GM23338 (cell line): ENCODE measurements around the gene CIB4. TPM values are rescaled to one million over a fixed set of nuclear protein-coding genes. Genes with fewer than 3 reads are reported as not detected.

Source experiments
- ATAC-seq: fragments of 200-7000 bp; cut with Tn5 transposase; 3 replicates; pipeline ENCODE4 v1.9.1; 2020
- DNase-seq: peaks from one replicate; pipeline ENCODE4 v3.0.0-alpha.2; 2015; ENCODE audit warnings: low spot score
- H2AFZ ChIP-seq: fragments of 200-600 bp; sonication (generic); 2 replicates; pipeline ENCODE4 v1.8.0; 2016; ENCODE audit warnings: antibody characterized with exemption, mild to moderate bottlenecking, moderate library complexity
- H3F3A ChIP-seq: fragments of 200-600 bp; sonication (generic); replicated peaks from 2 replicates; pipeline ENCODE4 v1.8.0; 2017; ENCODE audit warnings: antibody characterized with exemption, mixed run types, low read depth
- H3K27ac ChIP-seq: fragments of 200-600 bp; sonication (generic); 2 replicates; pipeline ENCODE4 v1.6.1; 2016; ENCODE audit warnings: low read depth
- H3K27me3 ChIP-seq: fragments of 200-600 bp; sonication (generic); 2 replicates; pipeline ENCODE4 v1.8.0; 2016; ENCODE audit warnings: mild to moderate bottlenecking, mixed run types, moderate library complexity; ENCODE audit not compliant: insufficient read depth
- H3K36me3 ChIP-seq: fragments of 200-600 bp; sonication (generic); 2 replicates; pipeline ENCODE4 v1.8.0; 2016; ENCODE audit warnings: mild to moderate bottlenecking; ENCODE audit not compliant: insufficient read depth
- H3K4me1 ChIP-seq: fragments of 200-600 bp; sonication (generic); 2 replicates; pipeline ENCODE4 v1.8.0; 2016; ENCODE audit warnings: mild to moderate bottlenecking, moderate library complexity; ENCODE audit not compliant: insufficient read depth
- H3K4me2 ChIP-seq: fragments of 200-600 bp; sonication (generic); 2 replicates; pipeline ENCODE4 v1.7.1; 2017; ENCODE audit warnings: mixed run types
- H3K4me3 ChIP-seq: fragments of 200-600 bp; sonication (generic); 2 replicates; pipeline ENCODE4 v1.6.1; 2016; ENCODE audit warnings: mixed run types
- H3K79me2 ChIP-seq: fragments of 200-600 bp; sonication (generic); replicated peaks from 2 replicates; pipeline ENCODE4 v1.8.0; 2017; ENCODE audit warnings: mild to moderate bottlenecking; ENCODE audit not compliant: insufficient read depth
- H3K9me2 ChIP-seq: fragments of 200-600 bp; sonication (generic); 2 replicates; pipeline ENCODE4 v1.8.0; 2017; ENCODE audit not compliant: insufficient read depth
- H4K20me1 ChIP-seq: fragments of 200-600 bp; sonication (generic); replicated peaks from 2 replicates; pipeline ENCODE4 v1.8.0; 2017; ENCODE audit warnings: mild to moderate bottlenecking; ENCODE audit not compliant: insufficient read depth
- H3K27ac Mint-ChIP-seq: 2 replicates; pipeline ENCODE4 v1.8.0; 2020; ENCODE audit warnings: inconsistent platforms, mild to moderate bottlenecking, moderate library complexity, mixed read lengths
- H3K27me3 Mint-ChIP-seq: 3 replicates; pipeline ENCODE4 v1.8.0; 2022; ENCODE audit warnings: low read depth, mild to moderate bottlenecking, moderate library complexity, mixed read lengths, inconsistent platforms; ENCODE audit not compliant: insufficient read depth, poor library complexity
- H3K36me3 Mint-ChIP-seq: 3 replicates; pipeline ENCODE4 v1.8.0; 2021; ENCODE audit warnings: low read depth, mild to moderate bottlenecking, inconsistent platforms, moderate library complexity, mixed read lengths
- H3K4me1 Mint-ChIP-seq: 3 replicates; pipeline ENCODE4 v1.8.0; 2020; ENCODE audit warnings: mild to moderate bottlenecking, inconsistent platforms, mixed read lengths
- H3K4me3 Mint-ChIP-seq: 3 replicates; pipeline ENCODE4 v1.8.0; 2021; ENCODE audit warnings: moderate library complexity, mild to moderate bottlenecking, inconsistent platforms, mixed read lengths
- H3K9me3 Mint-ChIP-seq: 3 replicates; pipeline ENCODE4 v1.8.0; 2020; ENCODE audit warnings: moderate library complexity, mild to moderate bottlenecking, inconsistent platforms, mixed read lengths
- CTCF ChIP-seq, 2 experiments: fragments of 200-600 bp in 1 of 2; sonication (generic) in 1 of 2; conservative IDR thresholded peaks; 2 replicates each; pipeline versions ENCODE4 v1.5.1 to v1.6.1; 2016 to 2017; ENCODE audit warnings: antibody characterized with exemption in 2 of 2, low read depth in 2 of 2, mild to moderate bottlenecking in 2 of 2, moderate library complexity in 1 of 2
- EZH2 ChIP-seq: fragments of 200-600 bp; sonication (generic); IDR thresholded peaks from one replicate; pipeline ENCODE4 v1.8.0; 2017; ENCODE audit warnings: antibody characterized with exemption, mild to moderate bottlenecking, low read depth; ENCODE audit not compliant: unreplicated experiment
- JUNB ChIP-seq: IDR thresholded peaks from one replicate; pipeline ENCODE4 v1.6.1; 2016; ENCODE audit warnings: antibody characterized with exemption; ENCODE audit not compliant: unreplicated experiment
- NANOG ChIP-seq: IDR thresholded peaks from 2 replicates; pipeline ENCODE4 v1.6.1; 2016; ENCODE audit warnings: antibody characterized with exemption, borderline replicate concordance
- POLR2AphosphoS5 ChIP-seq: IDR thresholded peaks from 2 replicates; pipeline ENCODE4 v1.6.1; 2016; ENCODE audit warnings: antibody characterized with exemption, low read depth
- STAT1 ChIP-seq: IDR thresholded peaks from one replicate; pipeline ENCODE4 v1.6.1; 2016; ENCODE audit warnings: antibody characterized with exemption; ENCODE audit not compliant: unreplicated experiment
- ZNF114 ChIP-seq: fragments of 250-450 bp; sonication (Bioruptor Pico); IDR thresholded peaks from 2 replicates; pipeline ENCODE4 v1.5.0; 2020; ENCODE audit warnings: mild to moderate bottlenecking, moderate library complexity
- ZNF331 ChIP-seq: fragments of 250-450 bp; sonication (Bioruptor Pico); IDR thresholded peaks from 2 replicates; pipeline ENCODE4 v1.5.0; 2020; ENCODE audit warnings: low read depth, mild to moderate bottlenecking, moderate library complexity
- polyA plus RNA-seq: library from polyadenylated mRNA; unstranded; fragments of >200 nt; fragmentation: Nextera tagmentation; extraction: Ambion mirVana; gene quantifications from 2 replicates; pipeline ENCODE4 v1.2.1, GENCODE V29; 2016
- total RNA-seq: library from RNA; depleted of rRNA; stranded (reverse); fragments of >200 nt; shearing (Covaris generic); gene quantifications from 2 replicates; pipeline ENCODE4 v1.2.3, GENCODE V29; 2014
- TF ChIP-seq, protein P1 (sequence below): IDR thresholded peaks from one replicate; pipeline ENCODE4 v1.6.1; 2018; ENCODE audit warnings: antibody characterized with exemption; ENCODE audit not compliant: unreplicated experiment
- TF ChIP-seq, protein P2 (sequence below): IDR thresholded peaks from 2 replicates; pipeline ENCODE4 v1.6.1; 2016; ENCODE audit warnings: antibody characterized with exemption

The CIB4 gene
- total and polyA plus RNA-seq, 2 experiments from 2014 or later, result not detected

DNA sequence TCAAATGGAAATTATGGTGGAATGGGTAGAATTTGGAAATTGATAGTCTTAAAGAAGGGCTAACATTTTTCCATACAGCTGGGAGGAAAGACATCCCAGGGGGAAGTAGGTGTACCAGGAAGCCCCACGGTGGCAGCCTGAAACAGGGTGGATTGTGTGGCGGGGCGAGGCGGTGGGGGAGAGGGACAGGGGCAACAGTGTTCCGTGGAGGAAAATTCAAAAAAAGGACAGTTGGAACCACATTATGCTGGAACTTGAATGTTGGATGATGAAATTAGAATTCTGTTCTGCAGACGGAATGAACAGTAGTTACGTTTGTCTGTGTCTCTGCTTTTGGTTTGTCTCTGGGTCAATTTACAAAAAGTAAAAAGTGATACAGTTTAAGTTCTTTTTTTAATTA is 10.6 kb upstream of the CIB4 start:
- H3K27me3 Mint-ChIP-seq, result peaks cover 14% of the 10 kb centered on the region
- H3K4me2 ChIP-seq, result no peak overlapping the region
- TF ChIP-seq ZNF114 (CRISPR knock-in tag) (no peak), ZNF331 (no peak)
- TF ChIP-seq, protein P1, sequence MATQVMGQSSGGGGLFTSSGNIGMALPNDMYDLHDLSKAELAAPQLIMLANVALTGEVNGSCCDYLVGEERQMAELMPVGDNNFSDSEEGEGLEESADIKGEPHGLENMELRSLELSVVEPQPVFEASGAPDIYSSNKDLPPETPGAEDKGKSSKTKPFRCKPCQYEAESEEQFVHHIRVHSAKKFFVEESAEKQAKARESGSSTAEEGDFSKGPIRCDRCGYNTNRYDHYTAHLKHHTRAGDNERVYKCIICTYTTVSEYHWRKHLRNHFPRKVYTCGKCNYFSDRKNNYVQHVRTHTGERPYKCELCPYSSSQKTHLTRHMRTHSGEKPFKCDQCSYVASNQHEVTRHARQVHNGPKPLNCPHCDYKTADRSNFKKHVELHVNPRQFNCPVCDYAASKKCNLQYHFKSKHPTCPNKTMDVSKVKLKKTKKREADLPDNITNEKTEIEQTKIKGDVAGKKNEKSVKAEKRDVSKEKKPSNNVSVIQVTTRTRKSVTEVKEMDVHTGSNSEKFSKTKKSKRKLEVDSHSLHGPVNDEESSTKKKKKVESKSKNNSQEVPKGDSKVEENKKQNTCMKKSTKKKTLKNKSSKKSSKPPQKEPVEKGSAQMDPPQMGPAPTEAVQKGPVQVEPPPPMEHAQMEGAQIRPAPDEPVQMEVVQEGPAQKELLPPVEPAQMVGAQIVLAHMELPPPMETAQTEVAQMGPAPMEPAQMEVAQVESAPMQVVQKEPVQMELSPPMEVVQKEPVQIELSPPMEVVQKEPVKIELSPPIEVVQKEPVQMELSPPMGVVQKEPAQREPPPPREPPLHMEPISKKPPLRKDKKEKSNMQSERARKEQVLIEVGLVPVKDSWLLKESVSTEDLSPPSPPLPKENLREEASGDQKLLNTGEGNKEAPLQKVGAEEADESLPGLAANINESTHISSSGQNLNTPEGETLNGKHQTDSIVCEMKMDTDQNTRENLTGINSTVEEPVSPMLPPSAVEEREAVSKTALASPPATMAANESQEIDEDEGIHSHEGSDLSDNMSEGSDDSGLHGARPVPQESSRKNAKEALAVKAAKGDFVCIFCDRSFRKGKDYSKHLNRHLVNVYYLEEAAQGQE, result no peak
- no peaks in the 10 kb centered on the region for H3K36me3 ChIP-seq
- peaks cover 5% of the 10 kb centered on the region for H3K4me1 ChIP-seq
- no peaks in the 10 kb centered on the region for H3K36me3 Mint-ChIP-seq
- no peaks in the 10 kb centered on the region for H3K9me2 ChIP-seq
- H4K20me1 ChIP-seq, result no peaks in the 10 kb centered on the region
- no peak overlapping the region for H2AFZ ChIP-seq
- no peaks in the 10 kb centered on the region for H3F3A ChIP-seq
- ATAC-seq (no peak), DNase-seq (no peak)
- H3K27ac ChIP-seq, result no peak overlapping the region
- no peak overlapping the region for H3K27ac Mint-ChIP-seq
- H3K4me3 Mint-ChIP-seq, result no peak overlapping the region
- peaks cover 27% of the 10 kb centered on the region for H3K4me1 Mint-ChIP-seq
- no peak overlapping the region for H3K4me3 ChIP-seq
- H3K79me2 ChIP-seq, result no peaks in the 10 kb centered on the region
- H3K9me3 Mint-ChIP-seq, result no peaks in the 10 kb centered on the region
- no peaks in the 10 kb centered on the region for H3K27me3 ChIP-seq

DNA sequence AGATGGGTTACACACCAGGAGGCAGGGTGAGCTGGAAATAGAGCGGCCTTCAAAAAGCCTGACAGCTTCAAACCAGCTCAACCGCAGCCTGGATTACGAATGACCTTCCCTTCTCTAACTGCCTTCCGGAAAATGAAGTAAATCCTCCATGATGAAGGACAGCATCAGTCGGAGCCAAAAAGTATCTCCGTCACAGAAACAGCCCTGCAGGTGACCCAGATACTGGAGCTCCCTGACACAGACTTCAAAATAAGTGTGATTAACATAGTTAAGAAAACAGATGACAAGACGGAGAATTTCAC is 10.3 kb upstream of the CIB4 start:
- Mint-ChIP-seq H3K27ac (no peak overlapping the region), H3K36me3 (no peaks in the 10 kb centered on the region), H3K9me3 (no peaks in the 10 kb centered on the region), H3K4me1 (peaks cover 29% of the 10 kb centered on the region), H3K27me3 (peaks cover 17% of the 10 kb centered on the region), H3K4me3 (no peak overlapping the region)
- Histone ChIP-seq H4K20me1 (no peaks in the 10 kb centered on the region), H3K9me2 (no peaks in the 10 kb centered on the region), H3K36me3 (no peaks in the 10 kb centered on the region), H3K79me2 (no peaks in the 10 kb centered on the region), H3K27me3 (no peaks in the 10 kb centered on the region), H2AFZ (no peak overlapping the region), H3F3A (no peaks in the 10 kb centered on the region), H3K4me2 (no peak overlapping the region), H3K4me3 (no peak overlapping the region), H3K4me1 (peaks cover 5% of the 10 kb centered on the region), H3K27ac (no peak overlapping the region)
- ATAC-seq (no peak), DNase-seq (no peak)
- no peak for TF ChIP-seq ZNF114 (CRISPR knock-in tag)
- no peak for TF ChIP-seq JUNB
- TF ChIP-seq, protein P1, result no peak
- TF ChIP-seq, protein P2, sequence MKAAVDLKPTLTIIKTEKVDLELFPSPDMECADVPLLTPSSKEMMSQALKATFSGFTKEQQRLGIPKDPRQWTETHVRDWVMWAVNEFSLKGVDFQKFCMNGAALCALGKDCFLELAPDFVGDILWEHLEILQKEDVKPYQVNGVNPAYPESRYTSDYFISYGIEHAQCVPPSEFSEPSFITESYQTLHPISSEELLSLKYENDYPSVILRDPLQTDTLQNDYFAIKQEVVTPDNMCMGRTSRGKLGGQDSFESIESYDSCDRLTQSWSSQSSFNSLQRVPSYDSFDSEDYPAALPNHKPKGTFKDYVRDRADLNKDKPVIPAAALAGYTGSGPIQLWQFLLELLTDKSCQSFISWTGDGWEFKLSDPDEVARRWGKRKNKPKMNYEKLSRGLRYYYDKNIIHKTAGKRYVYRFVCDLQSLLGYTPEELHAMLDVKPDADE, result no peak
- no peak for TF ChIP-seq CTCF (conservative IDR thresholded peaks at IDR 0.05; ENCODE audit: low read depth in 2 of 2)
- no peak for TF ChIP-seq STAT1
- no peak for TF ChIP-seq NANOG
- no peak for TF ChIP-seq EZH2
- TF ChIP-seq POLR2AphosphoS5, result no peak
